Fibroblast of peridontal ligament (primary cell): Measurements from ENCODE around the gene ARL5C.

Experiments
- DNase-seq: peaks from one replicate; pipeline ENCODE4 v3.0.0-alpha.2; 2010; ENCODE audit errors: extremely low read depth

ARL5C gene

GRCh38 chr17:39107973-39108372 is 58.0 kb downstream of the ARL5C start:
- no peak for DNase-seq

DNA sequence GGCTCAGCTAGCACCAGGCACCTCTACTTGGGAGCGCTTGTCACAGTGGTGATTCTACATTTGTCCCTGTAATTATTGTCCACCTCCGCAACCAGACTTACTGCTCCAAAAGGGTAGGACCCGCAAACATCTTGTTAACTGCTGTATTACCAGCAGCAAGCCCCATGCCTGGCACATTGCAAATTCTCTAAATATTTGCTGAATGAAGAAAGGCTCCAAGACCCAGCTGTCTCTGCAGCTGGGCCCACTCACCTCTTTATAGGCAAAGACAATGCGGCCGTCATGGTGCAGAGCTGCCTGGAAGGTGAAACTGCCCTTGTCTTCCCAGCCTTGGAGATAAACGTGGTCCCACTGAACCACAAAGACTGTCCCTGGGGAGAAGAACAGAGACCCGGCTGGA is 58.8 kb downstream of the ARL5C start:
- DNase-seq, result no peak
